Gastroesophageal sphincter (tissue), 3 donors: Measurements from ENCODE around the gene CMIP.

Experiments used
- POLR2AphosphoS5 ChIP-seq: sonication (generic); formaldehyde crosslinking; IDR thresholded peaks from one replicate; pipeline ENCODE4 v1.6.1; 2017; ENCODE audit warnings: antibody characterized with exemption
- TF ChIP-seq, protein P1 (sequence below), 4 experiments: fragments of 200-600 bp in 2 of 4; fragments of 450-650 bp in 2 of 4; sonication (generic) in 1 of 4; IDR thresholded peaks; one replicate each; pipeline ENCODE4 v1.5.1; 2017 to 2019; ENCODE audit warnings: antibody characterized with exemption in 4 of 4, mild to moderate bottlenecking in 2 of 4, moderate library complexity in 2 of 4

DNA sequence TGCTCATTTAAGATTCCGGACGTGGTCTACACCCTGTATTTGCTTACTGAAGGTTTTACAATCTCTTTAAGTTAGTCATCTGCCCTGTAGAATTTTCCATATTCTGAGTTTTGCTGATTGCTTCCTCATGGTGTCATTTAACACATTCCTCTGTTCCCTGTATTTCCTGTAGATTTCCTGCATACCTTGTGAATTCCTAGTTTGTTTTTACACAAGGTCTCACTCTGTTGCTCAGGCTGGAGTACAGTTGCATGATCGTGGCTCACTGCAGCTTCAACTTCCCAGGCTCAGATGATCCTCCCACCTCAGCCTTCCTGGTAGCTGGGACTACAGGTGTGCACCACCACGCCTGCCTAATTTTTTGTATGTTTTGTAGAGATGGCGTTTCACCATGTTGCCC is 66.8 kb downstream of the CMIP start:
- TF ChIP-seq POLR2AphosphoS5, result no peak
- TF ChIP-seq, protein P1, sequence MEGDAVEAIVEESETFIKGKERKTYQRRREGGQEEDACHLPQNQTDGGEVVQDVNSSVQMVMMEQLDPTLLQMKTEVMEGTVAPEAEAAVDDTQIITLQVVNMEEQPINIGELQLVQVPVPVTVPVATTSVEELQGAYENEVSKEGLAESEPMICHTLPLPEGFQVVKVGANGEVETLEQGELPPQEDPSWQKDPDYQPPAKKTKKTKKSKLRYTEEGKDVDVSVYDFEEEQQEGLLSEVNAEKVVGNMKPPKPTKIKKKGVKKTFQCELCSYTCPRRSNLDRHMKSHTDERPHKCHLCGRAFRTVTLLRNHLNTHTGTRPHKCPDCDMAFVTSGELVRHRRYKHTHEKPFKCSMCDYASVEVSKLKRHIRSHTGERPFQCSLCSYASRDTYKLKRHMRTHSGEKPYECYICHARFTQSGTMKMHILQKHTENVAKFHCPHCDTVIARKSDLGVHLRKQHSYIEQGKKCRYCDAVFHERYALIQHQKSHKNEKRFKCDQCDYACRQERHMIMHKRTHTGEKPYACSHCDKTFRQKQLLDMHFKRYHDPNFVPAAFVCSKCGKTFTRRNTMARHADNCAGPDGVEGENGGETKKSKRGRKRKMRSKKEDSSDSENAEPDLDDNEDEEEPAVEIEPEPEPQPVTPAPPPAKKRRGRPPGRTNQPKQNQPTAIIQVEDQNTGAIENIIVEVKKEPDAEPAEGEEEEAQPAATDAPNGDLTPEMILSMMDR (IDR thresholded peaks at IDR 0.05), result no peak
